Stimulated activated CD4-positive, alpha-beta T cell treated with anti-CD3 and anti-CD28 coated beads, Interleukin-2, amount 100 ng/mL, for 24 hours (primary cell): ENCODE data around the gene VCY.
"Not testable (repeated sequence)": the region's sequence is repeated elsewhere in the genome, so short reads cannot be mapped to it uniquely, and the experiment has no call there.

Source experiments
- DNase-seq, 2 donors: peaks; one replicate each; pipeline ENCODE4 v3.0.0-alpha.2; 2020

VCY gene

GRCh38 chrY:13986373-13986772 lies at the start of gene VCY:
Gene VCY (minus strand): TSS chrY:13986473. CDS start chrY:13986440, 33 bp downstream.
- DNase-seq, result not testable (repeated sequence)

- DNase-seq, result not testable (repeated sequence)
Observed at GRCh38 chrY:14030395-14030794, 44.1 kb upstream of the VCY start.

- not testable (repeated sequence) for DNase-seq
Observed at GRCh38 chrY:14011916-14012315, 25.6 kb upstream of the VCY start.

GRCh38 chrY:13942406-13942805 lies 43.9 kb downstream of the VCY start:
- not testable (repeated sequence) for DNase-seq
